ENCODE measurements around the gene COG7. TPM values are rescaled to one million over a fixed set of nuclear protein-coding genes. Genes with fewer than 3 reads are reported as not detected.

COG7 gene
- total and polyA plus RNA-seq, 2 of the 13 experiments (the other 11 are each of a cell fraction or from before 2014, with no cell fraction given), result 12.6 to 54.5 TPM

GRCh38 chr16:23428351-23428750 lies 24.6 kb downstream of the COG7 start (continued):
- TF ChIP-seq ZNF276 (CRISPR knock-in tag; IDR thresholded peaks at IDR 0.05; ENCODE audit: low read depth) (no peak), ZNF337 (CRISPR knock-in tag; IDR thresholded peaks at IDR 0.05; ENCODE audit: borderline replicate concordance, low read depth) (no peak), FOXO4 (CRISPR knock-in tag; conservative IDR thresholded peaks at IDR 0.05) (no peak)

- in situ Hi-C loops (cut with HindIII; ENCODE audit: extremely low pct_ligation_motif_present, low pct_unique_long_range_greater_than_20kb), result no loop called here
- Histone ChIP-seq H3K9me3 (ENCODE audit: low read length) (no peaks in the 10 kb centered on the region), H3K4me1 (ENCODE audit: insufficient read depth, low read length) (no peaks in the 10 kb centered on the region), H3K79me2 (ENCODE audit: insufficient read depth, low read length) (no peaks in the 10 kb centered on the region), H2AFZ (ENCODE audit: low read length) (no peak overlapping the region), H3K27me3 (ENCODE audit: control insufficient read depth in 1 of 2, insufficient read depth in 2 of 2, low read length in 2 of 2) (no peaks in the 10 kb centered on the region), H3K4me2 (ENCODE audit: low read depth, low read length) (no peak overlapping the region), H3K9ac (ENCODE audit: insufficient read depth, low read depth, low read length) (no peak overlapping the region), H3K36me3 (replicated peaks in 1 of 2; ENCODE audit: control insufficient read depth in 1 of 2, insufficient read depth in 2 of 2, low read length in 2 of 2) (peaks cover 3 to 24% of the 10 kb centered on the region in 2 experiments; a peak in 2 of 5 replicates), H3K4me3 (replicated peaks in 1 of 3; ENCODE audit: insufficient read depth in 1 of 3, low read depth in 2 of 3, low read length in 3 of 3) (no peak overlapping the region), H4K20me1 (ENCODE audit: insufficient read depth, low read length) (no peaks in the 10 kb centered on the region), H3K27ac (ENCODE audit: extremely low read length, insufficient read depth, low read length) (no peak overlapping the region)
- ChIA-PET CTCF (ENCODE audit: low intra/inter-chr PET ratio, low total read pairs) (no interaction called here), POLR2A (no interaction called here)
- intact Hi-C loops (cut with micrococcal nuclease; ENCODE audit: unreplicated experiment), result no loop called here
- no TSS peak for BruUV-seq (replicated peaks)
- FAIRE-seq (no peak), ATAC-seq (no peak), DNase-seq (ENCODE audit: low spot score) (no peak)
- WGBS (ENCODE audit: low lambda C conversion rate), result 97% methylated on average over 14 of the region's 14 CpGs
- TF ChIP-seq ZBTB4 (CRISPR knock-in tag; IDR thresholded peaks at IDR 0.05; ENCODE audit: borderline replicate concordance) (no peak), NBN (conservative IDR thresholded peaks at IDR 0.05) (no peak), ZBTB43 (CRISPR knock-in tag; conservative IDR thresholded peaks at IDR 0.05) (no peak), MED8 (CRISPR knock-in tag; IDR thresholded peaks at IDR 0.05; ENCODE audit: insufficient replicate concordance) (no peak), SRY (CRISPR knock-in tag; IDR thresholded peaks at IDR 0.05) (no peak), ZBTB25 (CRISPR knock-in tag; IDR thresholded peaks at IDR 0.05) (no peak), IRF1 (CRISPR knock-in tag; IDR thresholded peaks at IDR 0.05; ENCODE audit: low read depth) (no peak), SP4 (CRISPR knock-in tag; IDR thresholded peaks at IDR 0.05) (no peak), MZF1 (CRISPR knock-in tag; IDR thresholded peaks at IDR 0.05; ENCODE audit: borderline replicate concordance) (no peak)
Measured at GRCh38 chr16:23424292-23424958, 28.6 kb downstream of the COG7 start.

Data from HepG2 (cell line).